Measurements from ENCODE around the gene C1orf210.

DNA sequence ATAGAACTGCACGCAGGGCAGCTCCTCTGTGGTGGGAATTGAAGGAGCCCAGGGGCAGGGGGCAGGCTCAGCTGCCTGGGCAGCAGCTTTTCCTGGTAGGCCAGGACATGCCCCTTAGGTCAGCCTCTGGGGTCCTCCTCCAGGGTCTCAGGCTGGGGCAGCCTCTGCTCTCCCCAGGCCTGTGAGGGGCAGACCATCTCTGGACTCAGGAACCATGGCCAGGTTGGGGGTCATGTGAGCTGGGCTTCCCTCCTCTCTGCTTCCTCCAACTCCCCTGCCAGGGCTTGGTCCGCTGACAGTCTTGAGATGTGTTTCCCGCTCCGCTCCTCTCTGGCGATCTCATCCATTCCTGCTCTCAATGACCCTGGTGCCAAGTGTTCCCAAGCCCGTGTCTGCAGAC lies 5.7 kb downstream of the C1orf210 start:
- TF ChIP-seq SUZ12 (IDR thresholded peaks at IDR 0.05; ENCODE audit: extremely low read depth, insufficient read depth, insufficient read length) = no peak
- no peak for TF ChIP-seq ZNF274 (IDR thresholded peaks at IDR 0.05; ENCODE audit: low read depth, low read length)

Measured in NT2/D1 (cell line).